H9 (cell line): Measurements from ENCODE around the gene NID1. TPM values are rescaled to one million over a fixed set of nuclear protein-coding genes. Genes with fewer than 3 reads are reported as not detected.
"Not testable (repeated sequence)": the region's sequence is repeated elsewhere in the genome, so short reads cannot be mapped to it uniquely, and the experiment has no call there.

ENCODE experiments used
- DNase-seq: peaks from one replicate; pipeline ENCODE4 v3.0.0-alpha.2; 2017
- H2AFZ ChIP-seq: one replicate; pipeline ENCODE4 v1.6.1; 2013; ENCODE audit warnings: mild to moderate bottlenecking, low read length, control low read depth, moderate library complexity
- H2AK5ac ChIP-seq: 2 replicates; pipeline ENCODE4 v1.6.1; 2013; ENCODE audit warnings: low read length, control low read depth, mixed read lengths; ENCODE audit not compliant: insufficient read length
- H2BK120ac ChIP-seq: one replicate; pipeline ENCODE4 v1.6.1; 2013; ENCODE audit warnings: low read depth, mild to moderate bottlenecking, low read length, control low read depth, inconsistent platforms; ENCODE audit not compliant: poor library complexity, severe bottlenecking
- H2BK12ac ChIP-seq: 2 replicates; pipeline ENCODE4 v1.6.1; 2013; ENCODE audit warnings: low read length, control low read depth, mixed read lengths, low read depth; ENCODE audit not compliant: insufficient read length
- H2BK15ac ChIP-seq: 2 replicates; pipeline ENCODE4 v1.6.1; 2013; ENCODE audit warnings: low read depth, low read length, control low read depth
- H2BK20ac ChIP-seq: one replicate; pipeline ENCODE4 v1.6.1; 2013; ENCODE audit warnings: low read depth, mild to moderate bottlenecking, low read length, control low read depth, inconsistent platforms; ENCODE audit not compliant: poor library complexity, severe bottlenecking
- H2BK5ac ChIP-seq: 2 replicates; pipeline ENCODE4 v1.6.1; 2013; ENCODE audit warnings: low read length, control low read depth, mixed read lengths; ENCODE audit not compliant: insufficient read length
- H3K14ac ChIP-seq: 2 replicates; pipeline ENCODE4 v1.6.1; 2013; ENCODE audit warnings: low read length, control low read depth; ENCODE audit not compliant: insufficient read depth
- H3K18ac ChIP-seq: 2 replicates; pipeline ENCODE4 v1.6.1; 2013; ENCODE audit warnings: low read depth, mild to moderate bottlenecking, mixed read lengths, low read length, control low read depth; ENCODE audit not compliant: insufficient read length
- H3K23ac ChIP-seq: 2 replicates; pipeline ENCODE4 v1.6.1; 2013; ENCODE audit warnings: low read length, control low read depth, mixed read lengths, low read depth; ENCODE audit not compliant: insufficient read length
- H3K23me2 ChIP-seq: 2 replicates; pipeline ENCODE4 v1.6.1; 2013; ENCODE audit warnings: low read depth, mild to moderate bottlenecking, mixed read lengths, low read length, control low read depth; ENCODE audit not compliant: insufficient read length, poor library complexity, severe bottlenecking
- H3K27ac ChIP-seq: 2 replicates; pipeline ENCODE4 v1.5.1; 2013; ENCODE audit warnings: low read length, control low read depth, mixed read lengths, low read depth; ENCODE audit not compliant: insufficient read length
- H3K27me3 ChIP-seq: 2 replicates; pipeline ENCODE4 v1.6.1; 2013; ENCODE audit warnings: low read length, control low read depth, inconsistent platforms; ENCODE audit not compliant: insufficient read depth
- H3K4ac ChIP-seq: 2 replicates; pipeline ENCODE4 v1.6.1; 2013; ENCODE audit warnings: low read depth, mild to moderate bottlenecking, control low read depth, inconsistent platforms, low read length, moderate library complexity
- H3K4me1 ChIP-seq: 2 replicates; pipeline ENCODE4 v1.6.1; 2013; ENCODE audit warnings: low read length, control low read depth, inconsistent platforms; ENCODE audit not compliant: insufficient read depth
- H3K4me2 ChIP-seq: 2 replicates; pipeline ENCODE4 v1.6.1; 2013; ENCODE audit warnings: low read length, control low read depth, mixed read lengths; ENCODE audit not compliant: insufficient read length, insufficient read depth
- H3K56ac ChIP-seq: 2 replicates; pipeline ENCODE4 v1.6.1; 2013; ENCODE audit warnings: low read depth, mild to moderate bottlenecking, mixed read lengths, low read length, control low read depth; ENCODE audit not compliant: insufficient read length
- H3K79me1 ChIP-seq: 2 replicates; pipeline ENCODE4 v1.6.1; 2013; ENCODE audit warnings: low read depth, mild to moderate bottlenecking, moderate library complexity, low read length, control low read depth, inconsistent platforms; ENCODE audit not compliant: insufficient read depth, poor library complexity, severe bottlenecking
- H3K79me2 ChIP-seq: 2 replicates; pipeline ENCODE4 v1.6.1; 2013; ENCODE audit warnings: low read length, control low read depth, inconsistent platforms; ENCODE audit not compliant: insufficient read depth
- H3K9ac ChIP-seq: 2 replicates; pipeline ENCODE4 v1.6.1; 2013; ENCODE audit warnings: low read length, control low read depth, mixed read lengths; ENCODE audit not compliant: insufficient read length; ENCODE audit errors: extremely low read depth
- H3K9me3 ChIP-seq: one replicate; pipeline ENCODE4 v1.6.1; 2013; ENCODE audit warnings: low read depth, low read length, inconsistent platforms; ENCODE audit not compliant: control insufficient read depth
- H3T11ph ChIP-seq: one replicate; pipeline ENCODE4 v1.6.1; 2013; ENCODE audit warnings: mild to moderate bottlenecking, low read length, control low read depth, inconsistent platforms
- H4K20me1 ChIP-seq: one replicate; pipeline ENCODE4 v1.6.1; 2013; ENCODE audit not compliant: control insufficient read depth, insufficient read length, insufficient read depth
- H4K5ac ChIP-seq: 2 replicates; pipeline ENCODE4 v1.6.1; 2013; ENCODE audit warnings: low read depth, mild to moderate bottlenecking, mixed read lengths, low read length, control low read depth; ENCODE audit not compliant: insufficient read length
- H4K8ac ChIP-seq: replicated peaks from 2 replicates; pipeline ENCODE4 v1.6.1; 2013; ENCODE audit warnings: low read length, control low read depth, mixed read lengths, low read depth; ENCODE audit not compliant: insufficient read length
- H4K91ac ChIP-seq: 2 replicates; pipeline ENCODE4 v1.6.1; 2013; ENCODE audit warnings: low read depth, mild to moderate bottlenecking, moderate library complexity, mixed read lengths, low read length, control low read depth; ENCODE audit not compliant: insufficient read length
- H3K27ac Mint-ChIP-seq, 3 experiments: 2 replicates in 2 of 3; 3 replicates in 1 of 3; pipeline ENCODE4 v1.8.0; 2020 to 2021; ENCODE audit warnings: mixed read lengths in 3 of 3, mild to moderate bottlenecking in 1 of 3, moderate library complexity in 1 of 3
- H3K27me3 Mint-ChIP-seq: 2 replicates; pipeline ENCODE4 v1.8.0; 2021; ENCODE audit warnings: low read depth, mild to moderate bottlenecking, moderate library complexity, mixed read lengths
- H3K36me3 Mint-ChIP-seq, 3 experiments: 2 replicates in 2 of 3; 3 replicates in 1 of 3; pipeline ENCODE4 v1.8.0; 2020 to 2021; ENCODE audit warnings: low read depth in 3 of 3, mixed read lengths in 3 of 3; ENCODE audit not compliant: insufficient read depth in 1 of 3
- H3K4me1 Mint-ChIP-seq, 2 experiments: 2 replicates each; pipeline ENCODE4 v1.8.0; 2020; ENCODE audit warnings: mixed read lengths in 2 of 2
- H3K4me3 Mint-ChIP-seq, 2 experiments: 2 replicates in 1 of 2; 3 replicates in 1 of 2; pipeline ENCODE4 v1.8.0; 2020 to 2021; ENCODE audit warnings: mild to moderate bottlenecking in 2 of 2, mixed read lengths in 2 of 2, moderate library complexity in 1 of 2
- H3K9me3 Mint-ChIP-seq, 2 experiments: 2 replicates in 1 of 2; 3 replicates in 1 of 2; pipeline ENCODE4 v1.8.0; 2020; ENCODE audit warnings: mild to moderate bottlenecking in 2 of 2, mixed read lengths in 2 of 2, moderate library complexity in 1 of 2
- CTCF ChIP-seq: fragments of 200-600 bp; sonication (generic); conservative IDR thresholded peaks from 3 replicates; pipeline ENCODE4 v1.8.0; 2021; ENCODE audit warnings: antibody characterized with exemption, mild to moderate bottlenecking
- WGBS: extraction: QIAGEN DNeasy Blood & Tissue Kit; methylation state at CpG from one replicate; pipeline ENCODE4 v1.1.7; 2013; ENCODE audit warnings: missing lambda C conversion rate, low lambda C conversion rate, mixed read lengths; ENCODE audit not compliant: insufficient read length; ENCODE audit errors: extremely low coverage; 5-methylcytosine and 5-hydroxymethylcytosine counted together
- total RNA-seq: library from RNA; stranded (reverse); gene quantifications from 2 replicates; pipeline ENCODE4 v1.2.1, GENCODE V29; 2021

NID1 gene
- total RNA-seq, 1 experiment from 2014 or later, result 28.5 TPM

GRCh38 chr1:235974616-235975015, 90.3 kb downstream of the NID1 start:
- no peak overlapping the region for H2BK120ac ChIP-seq
- no peak overlapping the region for H3K56ac ChIP-seq
- H4K8ac ChIP-seq, result no peak overlapping the region
- TF ChIP-seq CTCF, result no peak
- no peak overlapping the region for H3K18ac ChIP-seq
- H4K91ac ChIP-seq, result no peak overlapping the region
- H4K5ac ChIP-seq, result no peak overlapping the region
- H3K23ac ChIP-seq, result no peak overlapping the region
- no peaks in the 10 kb centered on the region for H3K4me1 ChIP-seq
- peaks cover 5% of the 10 kb centered on the region for H3K23me2 ChIP-seq
- no peak overlapping the region for H2BK12ac ChIP-seq
- peaks cover 7 to 12% of the 10 kb centered on the region in 2 experiments; a peak in 3 of 4 replicates for H3K4me1 Mint-ChIP-seq
- H2BK15ac ChIP-seq, result no peak overlapping the region
- no peak overlapping the region for H2BK5ac ChIP-seq
- H3K9me3 Mint-ChIP-seq, result no peaks in the 10 kb centered on the region
- H4K20me1 ChIP-seq, result no peaks in the 10 kb centered on the region
- H3K14ac ChIP-seq, result no peak overlapping the region
- no peaks in the 10 kb centered on the region for H3K79me1 ChIP-seq
- peaks cover 0 to 4% (median 0%) of the 10 kb centered on the region in 3 experiments; a peak in 2 of 7 replicates for H3K36me3 Mint-ChIP-seq
- no peaks in the 10 kb centered on the region for H3K79me2 ChIP-seq
- H3T11ph ChIP-seq, result no peak overlapping the region
- no peak overlapping the region for H3K4ac ChIP-seq
- no peak overlapping the region for H2AFZ ChIP-seq
- no peaks in the 10 kb centered on the region; the same call in 1 of the 2 replicates for H3K27me3 Mint-ChIP-seq
- H3K4me2 ChIP-seq, result no peak overlapping the region
- no peak overlapping the region for H3K9ac ChIP-seq
- DNase-seq, result no peak
- no CpG with 5 or more reads among the region's 1 CpG for WGBS
- no peak overlapping the region for H3K4me3 Mint-ChIP-seq
- H3K27ac Mint-ChIP-seq, result no peak overlapping the region
- H2BK20ac ChIP-seq, result no peak overlapping the region
- no peak overlapping the region for H3K27ac ChIP-seq
- H3K27me3 ChIP-seq, result no peaks in the 10 kb centered on the region
- H2AK5ac ChIP-seq, result no peak overlapping the region
- peaks cover 22% of the 10 kb centered on the region for H3K9me3 ChIP-seq

GRCh38 chr1:235972691-235973090, 92.2 kb downstream of the NID1 start:
- not testable (repeated sequence) for H3K79me1 ChIP-seq, DNase-seq, H2BK120ac ChIP-seq, H3K4me1 ChIP-seq, H3K56ac ChIP-seq, H2BK15ac ChIP-seq, H4K5ac ChIP-seq, H4K8ac ChIP-seq, H3K36me3 Mint-ChIP-seq, H3K9me3 Mint-ChIP-seq, H3K27me3 Mint-ChIP-seq, H3T11ph ChIP-seq, H3K4ac ChIP-seq, H4K91ac ChIP-seq, H3K27ac ChIP-seq, H2BK5ac ChIP-seq, H2BK20ac ChIP-seq, H3K23ac ChIP-seq, H2AK5ac ChIP-seq, H3K27ac Mint-ChIP-seq, H4K20me1 ChIP-seq, H3K23me2 ChIP-seq, H2AFZ ChIP-seq, H2BK12ac ChIP-seq, H3K9ac ChIP-seq, H3K14ac ChIP-seq, H3K18ac ChIP-seq, H3K27me3 ChIP-seq, H3K79me2 ChIP-seq
- Histone ChIP-seq H3K9me3 (peaks cover 12% of the 10 kb centered on the region), H3K4me2 (peak overlapping the region; percentile 72)
- Mint-ChIP-seq H3K4me1 (peaks cover 7 to 12% of the 10 kb centered on the region in 2 experiments; a peak in 3 of 4 replicates), H3K4me3 (peak overlapping the region; percentile 72 to 85; a peak in 2 of 5 replicates)
- no CpG with 5 or more reads among the region's 3 CpGs for WGBS
